GM13977 (cell line): Measurements from ENCODE around the gene ADK.
"Not testable (repeated sequence)": the region's sequence is repeated elsewhere in the genome, so short reads cannot be mapped to it uniquely, and the experiment has no call there.

Experiments used
- DNase-seq: peaks from one replicate; pipeline ENCODE4 v3.0.0; 2012; ENCODE audit warnings: low spot score
- in situ Hi-C: fragments of 300-500 bp; cut with MboI; formaldehyde crosslinking; loops from one replicate; pipeline ENCODE4 v1.12.0; 2022; ENCODE audit warnings: low sequenced_read_pairs, low pct_unique_long_range_greater_than_20kb, mixed read lengths, inconsistent platforms; ENCODE audit not compliant: unreplicated experiment
- TF ChIP-seq, protein P1 (sequence below): IDR thresholded peaks from 2 replicates; pipeline ENCODE4 v1.5.1; 2012; ENCODE audit warnings: mild to moderate bottlenecking, control low read depth; ENCODE audit not compliant: insufficient read depth; ENCODE audit errors: extremely low read depth, missing control alignments

Gene ADK

GRCh38 chr10:74485283-74485682 is 334.3 kb downstream of the ADK start:
- TF ChIP-seq, protein P1, sequence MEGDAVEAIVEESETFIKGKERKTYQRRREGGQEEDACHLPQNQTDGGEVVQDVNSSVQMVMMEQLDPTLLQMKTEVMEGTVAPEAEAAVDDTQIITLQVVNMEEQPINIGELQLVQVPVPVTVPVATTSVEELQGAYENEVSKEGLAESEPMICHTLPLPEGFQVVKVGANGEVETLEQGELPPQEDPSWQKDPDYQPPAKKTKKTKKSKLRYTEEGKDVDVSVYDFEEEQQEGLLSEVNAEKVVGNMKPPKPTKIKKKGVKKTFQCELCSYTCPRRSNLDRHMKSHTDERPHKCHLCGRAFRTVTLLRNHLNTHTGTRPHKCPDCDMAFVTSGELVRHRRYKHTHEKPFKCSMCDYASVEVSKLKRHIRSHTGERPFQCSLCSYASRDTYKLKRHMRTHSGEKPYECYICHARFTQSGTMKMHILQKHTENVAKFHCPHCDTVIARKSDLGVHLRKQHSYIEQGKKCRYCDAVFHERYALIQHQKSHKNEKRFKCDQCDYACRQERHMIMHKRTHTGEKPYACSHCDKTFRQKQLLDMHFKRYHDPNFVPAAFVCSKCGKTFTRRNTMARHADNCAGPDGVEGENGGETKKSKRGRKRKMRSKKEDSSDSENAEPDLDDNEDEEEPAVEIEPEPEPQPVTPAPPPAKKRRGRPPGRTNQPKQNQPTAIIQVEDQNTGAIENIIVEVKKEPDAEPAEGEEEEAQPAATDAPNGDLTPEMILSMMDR = no peak
- in situ Hi-C loops = no loop called here
- DNase-seq = no peak

- no peak for DNase-seq
- in situ Hi-C loops = no loop called here
- TF ChIP-seq, protein P1 = no peak
These were observed 335.6 kb downstream of the ADK start for GRCh38 chr10:74486659-74487058.

DNA sequence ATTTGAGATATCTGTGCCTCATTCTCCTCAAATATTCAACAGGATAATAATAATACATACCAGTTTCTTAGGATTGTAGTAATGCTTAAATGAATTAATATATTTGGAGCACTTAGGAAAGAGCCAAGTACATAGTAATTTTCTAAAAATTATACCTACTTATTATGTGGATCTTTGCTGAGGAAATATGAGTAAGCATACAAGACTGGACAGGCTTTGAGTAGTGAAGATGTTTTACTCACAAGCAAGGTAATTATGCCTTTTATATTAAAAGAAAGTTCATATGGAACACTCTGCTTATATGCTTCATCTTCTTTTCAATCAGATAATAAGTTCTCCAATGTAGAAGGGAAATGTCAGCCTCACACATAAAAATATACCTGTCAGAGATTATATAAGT is 337.9 kb downstream of the ADK start:
- TF ChIP-seq, protein P1 = no peak
- in situ Hi-C loops = no loop called here
- no peak for DNase-seq

DNA sequence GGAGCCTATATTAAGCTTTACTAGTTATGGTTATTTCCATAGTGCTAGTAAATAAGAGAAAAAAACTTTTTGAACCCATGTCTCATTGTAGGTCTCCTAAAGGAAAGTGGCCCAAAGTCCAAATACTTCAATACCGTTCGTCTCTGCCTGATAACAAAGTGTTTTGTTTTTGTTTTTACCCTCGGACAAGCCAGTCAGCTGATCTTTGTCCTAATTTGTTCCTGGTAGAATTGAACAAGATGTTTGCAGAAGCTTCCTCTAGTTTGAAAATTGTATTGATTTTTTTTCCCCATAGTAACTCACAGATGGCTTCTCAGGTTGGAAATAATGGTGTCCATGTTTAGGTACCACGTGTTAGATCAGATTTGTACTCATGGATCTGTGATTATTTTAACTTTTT is 339.5 kb downstream of the ADK start:
- in situ Hi-C loops = no loop called here
- TF ChIP-seq, protein P1 = no peak
- DNase-seq = no peak

DNA sequence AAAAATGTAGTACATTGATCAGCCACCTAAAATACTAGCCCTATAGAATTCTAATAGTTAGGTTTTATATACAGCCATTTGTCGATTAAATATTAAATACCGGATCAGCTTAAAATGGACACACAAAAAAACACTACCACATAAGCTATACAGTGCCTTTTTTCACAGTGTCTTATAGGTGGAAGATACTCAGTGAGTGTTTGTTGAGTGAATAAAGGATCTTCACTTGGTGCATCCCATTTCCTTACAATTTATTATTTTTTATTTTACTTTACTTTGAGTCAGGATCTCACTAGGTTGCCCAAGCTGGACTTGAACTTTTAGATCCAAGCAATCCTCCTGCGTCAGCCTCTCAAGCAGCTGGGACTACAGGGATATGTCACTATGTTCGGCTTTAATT is 340.0 kb downstream of the ADK start:
- DNase-seq = no peak
- in situ Hi-C loops = no loop called here
- TF ChIP-seq, protein P1 = no peak

DNA sequence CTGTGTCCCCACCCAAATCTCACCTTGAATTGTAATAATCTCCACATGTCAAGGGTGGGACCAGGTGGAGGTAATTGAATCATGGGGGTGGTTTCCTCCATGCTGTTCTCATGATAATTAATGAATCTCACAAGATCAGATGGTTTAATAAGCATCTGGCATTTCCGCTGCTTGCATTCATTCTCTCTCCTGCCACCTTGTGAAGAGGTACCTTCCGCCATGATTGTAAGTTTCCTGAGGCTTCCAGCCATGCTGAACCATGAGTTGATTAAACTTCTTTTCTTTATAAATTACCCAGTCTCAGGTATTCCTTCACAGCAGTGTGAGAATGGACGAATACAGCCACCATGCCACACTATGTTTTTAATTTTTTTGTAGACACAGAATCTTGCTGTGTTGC is 345.3 kb downstream of the ADK start:
- in situ Hi-C loops, DNase-seq: not testable (repeated sequence)

DNA sequence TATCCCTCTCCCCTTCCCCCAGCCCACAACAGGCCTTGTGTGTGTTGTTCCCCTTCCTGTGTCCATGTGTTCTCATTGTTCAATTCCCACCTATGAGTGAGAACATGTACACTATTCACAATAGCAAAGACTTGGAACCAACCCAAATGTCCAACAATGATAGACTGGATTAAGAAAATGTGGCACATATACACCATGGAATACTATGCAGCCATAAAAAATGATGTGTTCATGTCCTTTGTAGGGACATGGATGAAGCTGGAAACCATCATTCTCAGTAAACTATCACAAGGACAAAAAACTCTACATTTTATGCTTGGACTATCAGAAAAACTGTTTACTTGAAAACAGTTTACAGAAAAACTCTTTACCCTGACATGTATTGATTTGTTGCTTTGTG is 347.6 kb downstream of the ADK start:
- DNase-seq, in situ Hi-C loops: not testable (repeated sequence)

DNA sequence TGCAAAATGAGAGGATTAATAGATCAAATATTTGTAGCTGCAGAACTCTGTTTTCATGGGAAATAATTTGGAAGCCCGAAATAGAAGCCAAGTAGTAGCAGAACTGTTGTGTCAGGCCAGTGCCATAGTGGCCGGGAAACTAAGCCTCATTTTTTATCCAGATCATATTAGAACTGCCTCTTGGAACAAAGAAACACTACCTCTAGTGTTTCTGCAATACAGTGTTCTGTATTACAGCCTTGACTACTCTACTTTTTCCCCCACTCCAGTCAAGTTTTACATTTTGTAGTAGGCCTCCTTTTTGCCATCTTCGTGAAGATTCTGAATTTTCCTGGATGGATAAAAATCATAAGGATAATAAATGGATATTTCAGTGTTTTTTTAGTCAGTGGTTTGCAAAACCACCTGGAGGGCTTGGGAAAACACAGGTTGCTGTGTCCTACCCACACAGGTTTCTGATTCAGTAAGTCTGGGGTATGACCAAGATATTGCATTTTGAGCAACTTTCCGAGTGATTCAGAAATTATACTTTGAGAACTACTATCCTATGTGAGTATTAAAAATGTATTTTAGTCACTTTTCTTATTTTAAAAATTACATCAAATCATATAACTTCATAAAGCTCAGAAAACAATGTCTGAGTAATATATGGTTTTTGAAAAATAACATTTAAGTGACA is 349.1 kb downstream of the ADK start:
- TF ChIP-seq, protein P1 = no peak
- DNase-seq = no peak
- in situ Hi-C loops = no loop called here
